GM03348 (cell line): Measurements from ENCODE around the gene PARP1.
"Not testable (repeated sequence)": the region's sequence is repeated elsewhere in the genome, so short reads cannot be mapped to it uniquely, and the experiment has no call there.

Experiments
- DNase-seq: peaks from one replicate; pipeline ENCODE4 v3.0.0; 2012; ENCODE audit warnings: low spot score

PARP1 gene

DNA sequence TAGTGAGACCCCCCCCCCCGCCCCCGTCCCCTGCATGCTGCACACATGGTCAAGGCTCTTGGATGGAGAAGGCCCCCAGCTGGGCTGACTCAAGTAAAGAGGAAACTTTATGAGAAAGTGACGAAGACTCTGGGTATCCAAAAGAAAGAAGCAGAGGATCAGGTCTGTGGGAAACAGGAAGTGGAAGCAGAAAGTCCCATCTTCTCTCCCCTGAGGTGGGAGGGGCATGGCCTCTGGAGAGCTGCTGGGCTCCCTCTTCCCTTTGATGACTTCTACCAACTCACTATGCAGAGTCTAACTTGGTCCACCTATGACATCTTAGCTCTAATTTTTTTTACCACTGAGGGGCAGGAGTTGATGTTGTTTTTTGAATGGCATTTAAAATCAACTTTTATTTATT, 56.2 kb downstream of the PARP1 start:
- no peak for DNase-seq

DNA sequence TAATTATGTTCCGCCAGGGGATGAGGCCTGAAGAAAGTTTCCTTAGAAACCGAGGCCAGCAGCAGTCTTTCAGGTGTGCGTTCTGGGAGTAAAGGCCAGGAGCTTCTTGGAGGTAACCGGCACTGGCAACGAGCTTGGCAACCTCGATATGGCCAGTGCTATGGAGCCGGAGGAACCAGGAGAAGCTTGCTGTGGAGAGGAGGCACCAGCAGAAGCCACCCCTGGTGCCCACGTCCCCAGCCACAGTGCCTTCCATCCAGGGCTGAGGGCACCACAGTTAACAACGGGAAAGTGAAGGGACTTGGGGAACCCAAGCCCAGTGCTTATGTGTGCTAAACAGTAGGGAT, 57.4 kb downstream of the PARP1 start:
- no peak for DNase-seq

DNA sequence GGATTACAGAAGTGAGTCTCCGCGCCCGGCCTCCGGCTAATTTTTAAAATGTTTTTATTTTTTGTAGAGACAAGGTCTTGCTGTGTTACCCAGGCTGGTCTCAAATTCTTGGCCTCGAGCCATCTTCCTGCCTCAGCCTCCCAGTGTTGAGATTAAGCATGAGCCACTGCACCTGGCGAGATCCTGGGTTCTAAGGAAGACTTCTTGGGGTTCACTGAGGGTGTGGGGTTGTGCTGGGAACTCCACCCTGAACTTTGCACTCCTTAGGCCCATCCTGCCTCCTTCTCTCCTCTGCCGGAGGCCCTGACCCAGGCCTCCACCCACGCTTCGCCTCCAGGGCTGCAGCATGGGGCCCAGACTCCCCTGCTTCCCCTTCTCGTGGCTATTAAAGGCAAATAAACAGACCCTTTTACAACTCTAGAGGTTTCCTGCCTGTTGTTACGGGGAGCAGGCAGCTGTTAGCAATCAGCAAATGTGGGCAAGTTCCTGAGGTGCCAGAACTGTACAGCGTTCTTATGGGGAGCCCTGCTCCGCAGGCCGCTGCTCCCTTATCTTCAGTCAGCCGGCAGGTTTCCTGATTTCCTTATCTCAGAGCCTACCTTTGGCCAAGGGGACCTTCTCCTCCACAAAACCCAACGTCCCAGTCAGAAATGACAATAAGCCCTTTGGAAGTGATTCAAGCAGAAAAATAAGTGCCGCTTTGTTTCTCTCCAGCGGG, 57.9 kb downstream of the PARP1 start:
- no peak for DNase-seq

DNA sequence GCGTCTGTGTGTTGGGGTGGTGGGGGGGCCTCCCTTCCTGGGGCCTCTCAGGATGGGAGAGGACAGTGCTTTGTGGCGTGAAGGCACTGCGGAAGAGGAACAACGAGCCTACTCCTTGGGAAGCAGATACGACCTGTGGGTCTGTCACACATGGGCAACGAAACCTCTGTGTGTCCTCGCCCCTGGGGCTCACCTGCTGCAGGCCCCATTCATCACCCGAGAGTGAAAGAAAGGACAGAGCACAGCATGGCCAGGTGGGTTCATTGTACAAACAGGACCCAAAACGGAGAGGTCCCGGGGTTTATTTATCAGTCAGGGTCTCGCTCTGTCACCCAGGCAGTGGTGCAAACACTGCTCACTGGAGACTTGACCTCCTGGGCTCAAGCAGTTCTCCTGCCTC, 58.8 kb downstream of the PARP1 start:
- DNase-seq = no peak

DNA sequence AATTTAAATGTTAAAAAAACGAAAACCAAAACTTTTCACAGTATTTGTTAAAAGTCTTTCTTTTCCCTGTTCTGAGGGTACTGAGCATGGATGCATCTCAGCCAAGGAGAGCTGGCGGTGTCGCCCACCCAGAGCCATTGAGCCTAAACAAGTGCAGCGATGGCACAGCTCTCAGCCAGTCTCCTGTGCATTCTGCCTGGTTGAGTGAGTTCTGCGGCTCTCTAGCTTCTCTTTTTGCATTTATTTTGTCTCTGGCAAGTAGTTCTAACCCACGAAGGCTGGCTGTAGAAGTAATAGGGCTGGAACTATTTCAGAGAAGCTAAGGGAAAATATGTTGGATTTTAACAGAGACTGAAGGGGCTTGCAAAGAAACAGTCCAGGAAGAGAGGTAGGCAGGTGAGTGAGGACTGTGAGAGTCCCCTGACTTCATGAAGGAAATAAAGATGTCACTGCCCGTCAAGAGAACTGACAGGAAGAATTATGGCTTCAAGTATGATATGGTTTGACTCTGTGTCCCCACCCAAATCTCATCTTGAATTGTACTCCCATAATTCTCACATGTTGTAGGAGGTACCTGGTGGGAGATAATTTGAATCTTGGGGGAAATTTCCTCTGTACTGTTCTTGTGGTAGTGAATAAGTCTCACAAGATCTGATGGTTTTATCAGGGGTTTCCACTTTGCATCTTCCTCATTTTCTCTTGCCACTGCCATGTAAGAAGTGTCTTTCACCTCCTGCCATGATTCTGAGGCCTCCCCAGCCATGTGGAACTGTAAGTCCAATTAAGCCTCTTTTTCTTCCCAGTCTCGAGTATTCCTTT, 63.2 kb downstream of the PARP1 start:
- DNase-seq = no peak

DNA sequence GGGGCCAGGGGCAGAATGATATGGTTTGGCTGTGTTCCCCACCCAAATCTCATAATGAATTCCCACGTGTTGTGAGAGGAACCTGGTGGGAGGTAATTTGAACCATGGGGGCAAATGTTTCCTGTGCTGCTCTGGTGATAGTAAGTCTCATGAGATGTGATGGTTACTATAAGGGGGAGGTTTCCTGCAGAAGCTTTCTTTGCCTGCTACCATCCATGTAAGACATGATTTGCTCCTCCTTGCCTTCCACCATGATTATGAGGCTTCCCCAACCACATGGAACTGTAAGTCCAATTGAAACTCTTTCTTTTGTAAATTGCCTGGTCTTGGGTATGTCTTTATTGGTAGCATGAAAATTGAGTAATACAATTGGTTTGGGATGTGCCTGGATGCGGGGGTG, 65.2 kb downstream of the PARP1 start:
- DNase-seq = no peak

DNA sequence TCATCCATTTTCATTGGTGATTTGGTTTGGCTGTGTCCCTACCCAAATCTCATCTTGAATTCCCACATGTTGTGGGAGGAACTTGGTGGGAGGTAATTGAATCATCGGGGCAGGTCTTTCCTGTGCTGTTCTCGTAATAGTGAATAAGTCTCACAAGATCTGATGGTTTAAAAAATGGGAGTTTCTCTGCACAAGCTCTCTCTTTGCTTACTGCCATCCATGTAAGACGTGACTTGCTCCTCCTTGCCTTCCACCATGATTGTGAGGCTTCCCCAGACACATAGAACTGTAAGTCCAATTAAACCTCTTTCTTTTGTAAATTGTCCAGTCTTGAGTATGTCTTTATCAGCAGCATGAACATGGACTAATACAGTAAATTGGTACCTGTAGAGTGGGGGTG, 67.8 kb downstream of the PARP1 start:
- DNase-seq = not testable (repeated sequence)

DNA sequence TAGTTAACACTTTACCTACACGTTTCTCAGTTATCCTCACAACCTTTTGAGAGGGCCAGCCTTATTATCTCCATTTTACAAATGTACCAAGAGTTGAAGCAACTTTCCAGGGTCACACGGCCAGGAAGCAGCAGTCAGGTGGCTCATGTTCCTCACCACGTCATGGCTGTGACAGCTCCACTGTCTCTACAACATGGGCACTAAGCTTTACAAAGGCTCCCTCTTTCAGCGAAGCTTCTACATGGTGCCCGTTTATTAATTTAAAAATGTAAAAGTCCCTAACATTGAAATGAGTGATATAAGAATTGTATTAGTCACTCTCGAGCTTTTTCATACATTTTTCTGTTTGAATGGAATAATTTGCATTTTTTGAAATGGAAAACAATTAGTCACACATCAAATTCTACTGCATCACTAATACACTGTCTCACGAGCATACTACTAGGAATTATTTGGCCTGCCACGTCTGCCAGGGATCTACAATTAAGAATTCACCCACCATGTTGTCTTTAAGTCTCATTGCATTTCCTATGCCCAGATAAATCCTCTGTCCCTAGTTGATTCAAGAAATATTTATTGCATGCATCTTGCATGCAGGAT, 70.5 kb downstream of the PARP1 start:
- no peak for DNase-seq

DNA sequence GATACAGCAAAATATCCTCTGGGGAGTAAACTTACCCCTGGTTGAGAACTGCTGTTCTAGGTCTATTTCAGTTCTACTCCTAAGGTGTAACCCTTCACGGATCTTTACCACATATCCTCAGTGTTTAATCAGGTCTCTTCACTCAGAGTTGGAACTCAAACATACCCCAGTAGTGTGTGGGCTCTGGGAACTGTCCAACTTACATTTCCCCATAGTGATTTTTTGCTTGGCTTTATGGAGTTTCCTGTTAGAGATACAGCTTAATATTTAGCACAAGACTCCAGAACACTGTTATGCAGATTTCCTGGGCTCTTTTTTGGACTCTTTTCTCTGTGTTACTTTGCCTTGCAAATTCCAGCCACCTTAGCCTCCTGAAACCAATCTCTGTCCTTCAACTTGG, 72.2 kb downstream of the PARP1 start:
- no peak for DNase-seq

DNA sequence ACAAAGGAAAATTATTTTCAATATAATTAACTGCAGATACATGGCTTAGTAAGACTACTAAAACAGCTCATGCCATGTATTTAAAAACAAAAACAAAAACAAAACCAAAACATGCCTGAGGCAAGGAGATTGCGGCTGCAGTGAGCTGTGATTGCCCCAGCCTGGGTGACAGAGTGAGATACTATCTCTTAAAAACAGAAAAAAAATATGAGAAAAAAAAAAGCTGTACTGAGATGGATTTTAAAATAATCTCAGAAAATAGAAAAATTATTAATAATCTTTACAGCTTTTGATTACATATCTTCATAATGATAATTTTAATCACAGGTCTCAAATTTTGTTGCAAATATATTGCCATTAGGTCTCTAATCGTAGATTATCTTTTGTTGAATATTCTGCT, 74.9 kb downstream of the PARP1 start:
- no peak for DNase-seq

DNA sequence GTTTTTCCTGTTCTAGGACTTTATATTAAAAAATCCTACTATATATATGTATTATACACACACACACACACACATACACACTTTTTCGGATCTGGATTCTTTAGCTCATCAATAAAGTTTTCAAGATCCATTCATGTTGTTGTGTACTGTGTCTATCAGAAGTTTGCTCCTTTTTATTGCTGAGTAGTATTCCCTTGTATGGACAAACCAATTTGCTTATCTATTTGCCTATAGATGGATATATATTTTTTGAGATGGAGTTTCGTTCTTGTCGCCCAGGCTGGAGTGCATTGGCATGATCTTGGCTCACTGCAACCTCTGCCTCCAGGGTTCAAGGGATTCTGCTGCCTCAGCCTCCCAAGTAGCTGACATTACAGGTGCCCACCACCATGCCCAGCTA, 78.7 kb downstream of the PARP1 start:
- no peak for DNase-seq

DNA sequence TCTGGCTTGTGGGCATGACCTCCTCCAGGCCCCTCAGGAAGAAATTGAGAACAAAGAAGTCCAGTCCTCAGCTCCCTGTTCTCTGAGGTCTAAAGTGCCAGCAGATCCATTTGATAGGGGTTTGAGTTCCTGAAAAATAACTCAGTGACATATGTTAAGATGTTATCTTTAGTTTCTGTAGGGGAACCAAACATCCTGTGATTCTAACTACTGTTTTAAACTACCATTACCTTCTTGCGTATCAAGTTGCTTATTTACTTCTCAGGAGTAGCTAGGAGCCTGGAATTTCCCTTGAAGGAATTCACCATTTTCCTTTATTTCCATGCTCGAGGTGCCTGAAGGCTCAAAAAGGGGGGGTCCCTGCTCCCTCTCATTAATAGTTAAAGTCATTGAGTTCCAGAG, 80.1 kb downstream of the PARP1 start:
- DNase-seq = no peak

DNA sequence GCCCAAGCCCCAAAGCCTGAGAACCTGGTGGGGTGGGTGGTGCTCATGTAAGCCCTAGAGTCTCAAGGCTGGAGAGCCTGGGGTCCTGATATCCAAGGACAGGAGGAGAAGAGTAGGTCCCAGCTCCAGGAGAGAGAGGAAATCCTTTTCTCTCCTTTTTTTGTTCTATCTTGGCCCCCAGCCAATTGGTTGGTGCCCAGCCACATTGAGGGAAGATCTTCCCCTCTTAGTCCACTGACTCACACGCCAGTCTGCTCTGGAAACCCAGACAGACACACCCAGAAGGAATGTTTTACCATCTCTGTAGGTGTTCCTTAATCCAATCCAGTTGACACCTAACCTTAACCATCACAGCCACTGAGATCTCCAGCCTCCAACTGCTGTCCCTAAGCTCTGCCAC, 82.7 kb downstream of the PARP1 start:
- DNase-seq = no peak

DNA sequence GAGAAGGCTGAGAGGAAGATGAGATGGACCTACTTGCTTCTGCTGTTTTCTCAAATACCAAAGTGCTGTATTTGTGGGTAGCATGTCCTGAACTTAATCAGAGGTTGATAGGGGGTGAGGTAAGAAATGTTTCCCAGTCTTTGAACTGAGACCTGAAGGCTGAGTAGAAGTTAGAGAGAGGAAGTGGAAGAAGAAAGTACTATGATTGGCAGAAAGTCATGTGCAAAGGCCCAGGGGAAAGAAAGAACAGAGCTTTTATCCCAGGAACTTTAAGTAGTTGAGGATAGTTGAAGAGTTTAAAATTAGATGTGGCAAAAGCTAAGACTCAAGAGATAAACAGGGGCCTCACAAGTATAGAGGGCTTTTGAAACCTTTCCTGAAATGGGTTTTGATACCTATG, 83.4 kb downstream of the PARP1 start:
- DNase-seq = no peak

DNA sequence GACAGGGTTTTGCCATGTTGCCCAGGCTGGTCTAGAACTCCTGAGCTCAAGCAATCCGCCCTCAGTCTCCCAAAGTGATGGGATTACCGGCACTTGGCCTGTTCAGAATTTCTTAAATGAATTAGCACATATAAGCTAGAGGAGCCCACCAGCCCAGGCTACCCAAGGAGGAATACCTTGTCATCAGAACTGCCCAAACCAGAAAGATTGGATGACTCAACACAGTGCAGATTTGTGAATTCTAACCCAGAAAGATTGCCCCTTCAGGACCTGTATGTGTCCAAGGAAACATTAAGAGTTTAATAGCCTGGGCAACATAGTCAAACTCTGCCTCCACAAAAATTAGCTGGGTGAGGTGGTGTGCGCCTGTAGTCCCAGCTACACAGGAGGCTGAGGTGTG, 84.9 kb downstream of the PARP1 start:
- no peak for DNase-seq

DNA sequence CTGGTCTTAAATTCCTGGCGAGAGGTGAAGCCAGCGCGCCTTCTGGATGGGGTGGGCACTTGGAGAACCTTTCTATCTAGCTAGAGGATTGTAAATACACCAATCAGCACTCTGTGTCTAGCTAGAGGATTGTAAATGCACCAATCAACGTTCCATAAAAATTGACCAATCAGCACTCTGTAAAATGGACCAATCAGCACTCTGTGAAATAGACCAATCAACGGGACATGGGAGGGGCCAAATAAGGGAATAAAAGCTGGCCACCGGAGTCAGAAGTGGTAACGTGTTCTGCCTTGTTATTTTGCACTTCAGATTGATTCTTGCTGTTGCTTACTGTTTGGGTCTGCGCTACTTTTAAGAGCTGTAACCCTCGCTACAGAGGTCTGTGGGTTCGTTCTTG, 87.0 kb downstream of the PARP1 start:
- no peak for DNase-seq

DNA sequence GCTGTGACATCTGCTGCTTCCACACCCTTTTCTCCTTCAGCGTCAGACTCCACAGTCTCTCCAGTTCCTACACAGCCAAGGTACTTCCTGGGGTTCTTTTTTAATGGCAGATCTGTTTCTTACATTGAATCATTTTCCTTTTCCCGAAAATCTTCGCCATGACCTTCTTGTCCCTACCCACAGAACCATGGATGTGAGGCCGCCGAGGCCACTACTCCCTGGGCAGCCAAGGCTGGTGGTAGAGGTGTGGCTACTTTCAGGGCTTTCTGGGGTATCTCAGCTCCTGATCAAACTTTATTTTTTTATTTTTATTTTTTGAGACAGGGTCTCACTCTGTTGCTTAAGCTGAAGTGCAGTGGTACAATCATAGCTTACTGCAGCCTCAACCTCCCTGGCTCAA, 89.4 kb downstream of the PARP1 start:
- no peak for DNase-seq

DNA sequence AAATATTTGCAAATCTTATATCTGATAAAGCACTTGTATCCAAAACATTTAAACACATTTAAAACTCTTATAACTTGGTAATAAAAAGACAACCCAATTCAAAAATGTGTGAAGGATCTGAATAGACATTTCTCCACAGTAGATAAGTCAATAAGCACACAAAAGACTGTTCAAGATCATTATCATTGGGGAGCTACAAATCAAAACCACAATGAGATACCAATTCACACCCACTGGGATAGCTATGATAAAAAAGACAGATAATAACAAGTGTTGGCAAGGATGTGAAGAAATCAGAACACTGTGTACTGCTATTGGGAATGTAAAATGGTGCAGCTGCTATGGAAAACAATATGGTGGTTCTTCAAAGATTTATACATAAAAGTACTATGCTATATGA, 93.8 kb downstream of the PARP1 start:
- no peak for DNase-seq

DNA sequence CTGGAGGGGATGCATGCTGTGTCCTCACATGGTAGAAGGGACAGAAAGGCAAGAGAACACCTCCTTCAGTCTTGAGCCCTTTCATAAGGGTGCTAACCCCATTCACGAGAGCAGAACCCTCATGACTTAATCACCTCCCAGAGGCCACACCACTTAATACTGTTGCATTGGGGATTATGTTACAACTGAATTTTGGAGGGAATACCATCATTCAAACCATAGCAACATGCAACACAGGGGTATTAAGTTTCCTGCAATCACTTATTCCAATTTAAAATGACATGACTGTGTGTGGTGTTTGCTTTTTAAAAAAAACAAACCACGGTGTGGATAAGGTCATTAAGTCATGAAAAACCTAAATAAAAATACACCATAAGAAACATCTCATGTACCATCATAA, 95.8 kb downstream of the PARP1 start:
- no peak for DNase-seq

DNA sequence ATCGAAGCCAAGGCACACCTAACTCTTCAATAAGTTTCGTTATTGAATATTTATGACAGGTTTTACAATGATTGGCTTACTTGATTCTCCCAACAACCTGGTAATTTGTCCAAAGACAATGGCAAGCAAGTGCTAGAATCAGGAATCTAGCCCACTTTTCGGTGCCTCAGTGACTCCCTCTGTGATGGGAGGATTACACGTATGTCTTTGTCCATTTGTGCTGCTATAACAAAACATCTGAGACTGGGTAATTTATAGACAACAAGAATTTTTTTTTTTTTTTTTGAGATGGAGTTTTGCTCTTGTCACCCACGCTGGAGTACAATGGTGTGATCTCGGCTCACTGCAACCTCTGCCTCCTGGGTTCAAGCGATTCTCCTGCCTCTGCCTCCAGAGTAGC, 96.5 kb downstream of the PARP1 start:
- no peak for DNase-seq
